Subcutaneous adipose tissue (tissue), 4 donors: ENCODE measurements around the gene OR8D1. TPM values are rescaled to one million over a fixed set of nuclear protein-coding genes. Genes with fewer than 3 reads are reported as not detected.

Experiments
- CTCF ChIP-seq: fragments of 450-650 bp; IDR thresholded peaks from one replicate; pipeline ENCODE4 v1.5.1; 2016; ENCODE audit warnings: low read depth, mild to moderate bottlenecking, control low read depth, antibody characterized with exemption, moderate library complexity
- total RNA-seq, 4 donors: library from RNA; depleted of rRNA; stranded (reverse); fragments of >200 nt; gene quantifications; one replicate each; pipeline ENCODE4 v1.1.0, GENCODE V29; 2016

The OR8D1 gene
- total RNA-seq, 4 donors from 2014 or later, result not detected

DNA sequence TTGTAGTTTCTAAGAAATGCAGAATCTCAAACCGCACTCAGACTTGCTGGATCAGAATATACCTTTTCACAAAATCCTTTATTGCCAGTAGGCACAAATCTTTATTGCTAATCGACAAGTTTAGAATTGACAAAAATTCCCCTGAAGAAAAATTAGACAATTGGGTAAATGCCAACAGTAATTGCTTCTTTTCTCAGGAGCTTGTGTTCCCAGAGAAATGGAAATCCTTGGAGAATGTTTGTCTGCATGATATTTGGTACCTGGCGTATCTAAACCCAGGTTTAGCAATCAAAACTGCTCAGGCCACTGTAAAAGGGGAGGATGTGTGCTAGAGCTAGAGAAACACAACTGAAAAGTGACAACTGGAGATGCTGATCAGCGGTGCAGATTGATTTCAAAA, 57.7 kb downstream of the OR8D1 start, which contains the start of gene OR8G5:
Gene OR8G5, plus strand, starts transcription at position 301 of the 400 bp plus-strand sequence. CDS start 8,556 bp downstream, outside the sequence.
- no peak for TF ChIP-seq CTCF

Other genes with a start within 250 kb of the OR8D1 start
- 10 to 100 TPM; 14.1 to 46.1 (median 20.4) TPM for gene VWA5A, start 198.5 kb downstream of the OR8D1 start, total RNA-seq
- gene OR10D3, start 130.6 kb downstream of the OR8D1 start, total RNA-seq, result not detected
- not detected for gene OR8G1, start 72.9 kb downstream of the OR8D1 start, total RNA-seq
- gene OR8G5, start 57.6 kb downstream of the OR8D1 start, total RNA-seq, result 1 to 10 TPM in 1 of 4 donors, not detected in 3; 1.5 TPM
- gene OR8D2, start 6.2 kb upstream of the OR8D1 start, total RNA-seq, result not detected
- gene OR8B2, start 70.5 kb upstream of the OR8D1 start, total RNA-seq, result not detected
- not detected for gene OR8B3, start 85.1 kb upstream of the OR8D1 start, total RNA-seq
- gene OR8B4, start 110.9 kb upstream of the OR8D1 start, total RNA-seq, result not detected
- gene OR8B8, start 131.7 kb upstream of the OR8D1 start, total RNA-seq, result not detected
- gene OR8B12, start 229.7 kb upstream of the OR8D1 start, total RNA-seq, result not detected